PFSK-1 (cell line): Measurements from ENCODE around the gene ZDHHC8.

Experiments
- POLR2AphosphoS5 ChIP-seq: IDR thresholded peaks from 2 replicates; pipeline ENCODE4 v1.6.1; 2012; ENCODE audit warnings: low read depth, mild to moderate bottlenecking, control low read depth, low read length, moderate library complexity
- REST ChIP-seq, 2 experiments: IDR thresholded peaks; 2 replicates each; pipeline versions ENCODE4 v1.6.1 to v1.8.0; 2011 to 2012; ENCODE audit warnings: low read depth in 2 of 2, low read length in 2 of 2, control low read depth in 1 of 2, inconsistent platforms in 1 of 2, mild to moderate bottlenecking in 1 of 2, moderate library complexity in 1 of 2; ENCODE audit not compliant: insufficient read depth in 1 of 2
- SIN3A ChIP-seq: IDR thresholded peaks from 2 replicates; pipeline ENCODE4 v1.6.1; 2012; ENCODE audit warnings: mild to moderate bottlenecking, low read length, moderate library complexity, borderline replicate concordance; ENCODE audit not compliant: insufficient read depth
- TAF1 ChIP-seq: IDR thresholded peaks from 2 replicates; pipeline ENCODE4 v1.6.1; 2012; ENCODE audit warnings: low read length, control low read depth, borderline replicate concordance; ENCODE audit not compliant: insufficient read depth

GRCh38 chr22:20145832-20146223, 14.2 kb downstream of the ZDHHC8 start:
- no peak for TF ChIP-seq SIN3A
- no peak for TF ChIP-seq TAF1
- TF ChIP-seq POLR2AphosphoS5: no peak
- TF ChIP-seq REST (IDR thresholded peaks at IDR 0.05; ENCODE audit: insufficient read depth in 1 of 2, low read depth in 2 of 2, low read length in 2 of 2): no peak
